ENCODE results near the gene BRCA2.

Gene BRCA2

GRCh38 chr13:32415019-32415418, 99.7 kb downstream of the BRCA2 start:
- no peak overlapping the region for H3K4me3 ChIP-seq (ENCODE audit: low read depth, low read length)
- DNase-seq (ENCODE audit: low read depth), result no peak
- TF ChIP-seq, protein P1, sequence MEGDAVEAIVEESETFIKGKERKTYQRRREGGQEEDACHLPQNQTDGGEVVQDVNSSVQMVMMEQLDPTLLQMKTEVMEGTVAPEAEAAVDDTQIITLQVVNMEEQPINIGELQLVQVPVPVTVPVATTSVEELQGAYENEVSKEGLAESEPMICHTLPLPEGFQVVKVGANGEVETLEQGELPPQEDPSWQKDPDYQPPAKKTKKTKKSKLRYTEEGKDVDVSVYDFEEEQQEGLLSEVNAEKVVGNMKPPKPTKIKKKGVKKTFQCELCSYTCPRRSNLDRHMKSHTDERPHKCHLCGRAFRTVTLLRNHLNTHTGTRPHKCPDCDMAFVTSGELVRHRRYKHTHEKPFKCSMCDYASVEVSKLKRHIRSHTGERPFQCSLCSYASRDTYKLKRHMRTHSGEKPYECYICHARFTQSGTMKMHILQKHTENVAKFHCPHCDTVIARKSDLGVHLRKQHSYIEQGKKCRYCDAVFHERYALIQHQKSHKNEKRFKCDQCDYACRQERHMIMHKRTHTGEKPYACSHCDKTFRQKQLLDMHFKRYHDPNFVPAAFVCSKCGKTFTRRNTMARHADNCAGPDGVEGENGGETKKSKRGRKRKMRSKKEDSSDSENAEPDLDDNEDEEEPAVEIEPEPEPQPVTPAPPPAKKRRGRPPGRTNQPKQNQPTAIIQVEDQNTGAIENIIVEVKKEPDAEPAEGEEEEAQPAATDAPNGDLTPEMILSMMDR (IDR thresholded peaks at IDR 0.05; ENCODE audit: low read depth, low read length, missing control alignments), result peak; percentile 67

- no peak overlapping the region for H3K4me3 ChIP-seq (ENCODE audit: low read depth, low read length)
- DNase-seq (ENCODE audit: low read depth), result no peak
- TF ChIP-seq, protein P1 (IDR thresholded peaks at IDR 0.05; ENCODE audit: low read depth, low read length, missing control alignments), result no peak
Observed at GRCh38 chr13:32417995-32418394, 102.7 kb downstream of the BRCA2 start.

- TF ChIP-seq, protein P1 (IDR thresholded peaks at IDR 0.05; ENCODE audit: low read depth, low read length, missing control alignments), result no peak
- DNase-seq (ENCODE audit: low read depth), result no peak
- no peak overlapping the region for H3K4me3 ChIP-seq (ENCODE audit: low read depth, low read length)
Observed at GRCh38 chr13:32419862-32420261, 104.6 kb downstream of the BRCA2 start.

DNA sequence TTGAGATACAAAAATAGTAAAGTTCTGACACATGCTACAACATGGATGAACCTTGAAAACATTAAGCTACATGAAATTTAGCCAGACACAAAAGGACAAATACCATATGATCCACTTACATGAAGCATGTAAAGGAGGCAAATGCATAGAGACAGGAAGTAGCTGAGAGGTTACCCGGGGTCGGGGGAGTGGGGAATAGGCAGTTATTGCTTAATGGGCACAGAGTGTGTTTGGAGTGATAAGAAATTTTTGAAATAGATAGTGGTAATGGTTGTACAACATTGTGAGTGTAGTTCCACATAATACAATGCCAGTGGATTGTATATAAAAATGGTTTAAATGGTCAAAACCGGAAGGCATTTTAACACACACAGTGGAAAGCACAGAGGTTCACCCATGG, 108.3 kb downstream of the BRCA2 start:
- DNase-seq (ENCODE audit: low read depth), result no peak
- TF ChIP-seq, protein P1 (IDR thresholded peaks at IDR 0.05; ENCODE audit: low read depth, low read length, missing control alignments), result no peak
- H3K4me3 ChIP-seq (ENCODE audit: low read depth, low read length), result no peak overlapping the region

DNA sequence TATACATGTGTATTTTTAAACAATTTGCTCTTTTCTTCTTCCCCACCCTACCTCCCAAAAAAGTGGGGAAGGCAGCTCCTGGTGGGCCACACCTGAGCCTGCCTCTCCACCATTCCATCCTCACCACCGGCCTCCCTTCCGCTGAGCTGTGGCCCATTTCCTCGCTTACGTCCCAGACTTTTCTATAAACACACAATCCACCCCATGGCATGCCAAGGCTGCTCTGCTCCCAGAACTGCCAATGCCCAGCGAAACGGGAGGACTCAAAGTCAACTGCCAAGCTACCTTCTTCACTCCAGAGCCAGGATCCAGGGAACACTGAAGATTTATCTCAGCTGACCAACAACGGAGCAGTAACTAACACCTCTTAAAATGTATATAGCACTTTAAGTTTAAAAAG, 109.8 kb downstream of the BRCA2 start:
- peak overlapping the region; percentile 92; the same call in 1 of the 2 replicates for H3K4me3 ChIP-seq (ENCODE audit: low read depth, low read length)
- no peak for DNase-seq (ENCODE audit: low read depth)
- TF ChIP-seq, protein P1 (IDR thresholded peaks at IDR 0.05; ENCODE audit: low read depth, low read length, missing control alignments), result no peak

GRCh38 chr13:32426191-32426989, 111.1 kb downstream of the BRCA2 start:
- DNase-seq (ENCODE audit: low read depth), result peak; percentile 78
- peak overlapping the region; percentile 92 for H3K4me3 ChIP-seq (ENCODE audit: low read depth, low read length)

More at GRCh38 chr13:32426191-32426989, 111.1 kb downstream of the BRCA2 start:
- TF ChIP-seq, protein P1 (IDR thresholded peaks at IDR 0.05; ENCODE audit: low read depth, low read length, missing control alignments), result no peak

Data from GM12864 (cell line).